Measurements from ENCODE around the gene ARHGEF1. TPM values are rescaled to one million over a fixed set of nuclear protein-coding genes. Genes with fewer than 3 reads are reported as not detected.
A peak's percentile ranks its signal among the peaks of the same experiment; 100 is the strongest.

ARHGEF1 gene
- total RNA-seq, 2 donors from 2014 or later = 87.8 to 93.6 TPM

GRCh38 chr19:41924151-41925145 lies 41.5 kb downstream of the ARHGEF1 start:
- intact Hi-C loops (cut with DNase I, micrococcal nuclease) = no loop called here
- ATAC-seq (no peak), DNase-seq (no peak)

- no peak for ATAC-seq
- DNase-seq = no peak
- intact Hi-C loops (cut with DNase I, micrococcal nuclease) = no loop called here
These were observed 42.4 kb downstream of the ARHGEF1 start for GRCh38 chr19:41925208-41926003.

- intact Hi-C loops (cut with DNase I, micrococcal nuclease) = no loop called here
- ATAC-seq (no peak), DNase-seq (no peak)
These were observed 43.2 kb downstream of the ARHGEF1 start for GRCh38 chr19:41926028-41926762.

- intact Hi-C loops (cut with DNase I, micrococcal nuclease) = no loop called here
- DNase-seq (no peak), ATAC-seq (no peak)
These were observed 43.9 kb downstream of the ARHGEF1 start for GRCh38 chr19:41926763-41927496.

- DNase-seq (no peak), ATAC-seq (no peak)
- intact Hi-C loops (cut with DNase I, micrococcal nuclease) = no loop called here
These were observed 44.7 kb downstream of the ARHGEF1 start for GRCh38 chr19:41927497-41928192.

- DNase-seq (peak in 1 of 2 donors; percentile 32), ATAC-seq (peak; percentile 50)
- intact Hi-C loops (cut with DNase I, micrococcal nuclease) = no loop called here
These were observed 45.3 kb downstream of the ARHGEF1 start, which contains the start of gene ERFL for GRCh38 chr19:41928221-41928683. Gene ERFL, minus strand, starts transcription at chr19:41928449. Its CDS starts 15,530 bp downstream, at chr19:41912919.

GRCh38 chr19:41928754-41929535 lies 46.0 kb downstream of the ARHGEF1 start:
- intact Hi-C loops (cut with DNase I, micrococcal nuclease) = no loop called here
- ATAC-seq (peak; percentile 73), DNase-seq (peak in 1 of 2 donors; percentile 47)

- no peak for ATAC-seq
- DNase-seq = no peak
- intact Hi-C loops (cut with DNase I, micrococcal nuclease) = loop anchor here in 1 of 2 donors (10.0 kb wide), 1 partner anchor 55 kb away; the partner anchor contains the start of gene CD79A
These were observed 46.6 kb downstream of the ARHGEF1 start for GRCh38 chr19:41929536-41930071.

- no peak for ATAC-seq
- intact Hi-C loops (cut with DNase I, micrococcal nuclease) = loop anchor here in 1 of 2 donors (10.0 kb wide), 1 partner anchor 56 kb away; the partner anchor contains the start of gene CD79A
- no peak for DNase-seq
These were observed 47.3 kb downstream of the ARHGEF1 start for GRCh38 chr19:41930322-41930722.

GRCh38 chr19:41930926-41931592 lies 48.1 kb downstream of the ARHGEF1 start:
- ATAC-seq (no peak), DNase-seq (no peak)
- intact Hi-C loops (cut with DNase I, micrococcal nuclease) = loop anchor here in 1 of 2 donors (10.0 kb wide), 1 partner anchor 56 kb away; the partner anchor contains the start of gene CD79A

GRCh38 chr19:41932259-41932719 lies 49.3 kb downstream of the ARHGEF1 start:
- ATAC-seq = no peak
- intact Hi-C loops (cut with DNase I, micrococcal nuclease) = loop anchor here in 1 of 2 donors (10.0 kb wide), 1 partner anchor 57 kb away; the partner anchor contains the start of gene CD79A
- no peak for DNase-seq

GRCh38 chr19:41932720-41933332 lies 49.8 kb downstream of the ARHGEF1 start:
- intact Hi-C loops (cut with DNase I, micrococcal nuclease) = loop anchor here in 1 of 2 donors (10.0 kb wide), 1 partner anchor 58 kb away; the partner anchor contains the start of gene CD79A
- ATAC-seq (no peak), DNase-seq (no peak)

- intact Hi-C loops (cut with DNase I, micrococcal nuclease) = loop anchor here in 1 of 2 donors (10.0 kb wide), 1 partner anchor 59 kb away; the partner anchor contains the start of gene CD79A
- ATAC-seq = no peak
- DNase-seq = no peak
These were observed 50.9 kb downstream of the ARHGEF1 start for GRCh38 chr19:41933693-41934426.

GRCh38 chr19:41934849-41935374 lies 51.9 kb downstream of the ARHGEF1 start:
- ATAC-seq = peak; percentile 79
- intact Hi-C loops (cut with DNase I, micrococcal nuclease) = loop anchor here in 1 of 2 donors (10.0 kb wide), 1 partner anchor 60 kb away; the partner anchor contains the start of gene CD79A
- peak; percentile 64 to 84 for DNase-seq

Measured in left colon (tissue), 2 donors.